SK-N-SH treated with all-trans-retinoic acid at 6 μM for 48 hours (cell line): ENCODE data around the gene IRS2.

Experiments used
- ARNTL ChIP-seq: fragments of 450-650 bp; formaldehyde crosslinking; IDR thresholded peaks from 2 replicates; pipeline ENCODE4 v1.5.0; 2020; ENCODE audit warnings: low read depth, mild to moderate bottlenecking, moderate library complexity, borderline replicate concordance
- ESRRG ChIP-seq: fragments of 250-450 bp; sonication (Bioruptor Pico); IDR thresholded peaks from 2 replicates; pipeline ENCODE4 v1.6.1; 2021; ENCODE audit warnings: mild to moderate bottlenecking
- GLIS3 ChIP-seq: fragments of 250-450 bp; sonication (Bioruptor Pico); IDR thresholded peaks from 2 replicates; pipeline ENCODE4 v1.5.0; 2020; ENCODE audit warnings: mild to moderate bottlenecking, moderate library complexity
- ISL1 ChIP-seq: fragments of 250-450 bp; sonication (Bioruptor Pico); IDR thresholded peaks from 2 replicates; pipeline ENCODE4 v2.1.2; 2022; ENCODE audit warnings: mild to moderate bottlenecking, moderate library complexity
- OSR1 ChIP-seq: fragments of 250-450 bp; sonication (Bioruptor Pico); IDR thresholded peaks from 2 replicates; pipeline ENCODE4 v1.8.0; 2022; ENCODE audit warnings: moderate library complexity, mild to moderate bottlenecking, inconsistent platforms
- PPARA ChIP-seq: fragments of 250-450 bp; sonication (Bioruptor Pico); IDR thresholded peaks from 2 replicates; pipeline ENCODE4 v1.5.0; 2020; ENCODE audit warnings: mild to moderate bottlenecking, borderline replicate concordance
- TOX ChIP-seq: fragments of 250-450 bp; sonication (Bioruptor Pico); IDR thresholded peaks from 2 replicates; pipeline ENCODE4 v1.8.0; 2021; ENCODE audit warnings: mild to moderate bottlenecking, moderate library complexity, borderline replicate concordance
- ZC3H10 ChIP-seq: fragments of 250-450 bp; sonication (Bioruptor Pico); IDR thresholded peaks from 2 replicates; pipeline ENCODE4 v1.5.1; 2021; ENCODE audit warnings: mild to moderate bottlenecking, moderate library complexity
- ZFP3 ChIP-seq: fragments of 250-450 bp; sonication (Bioruptor Pico); IDR thresholded peaks from 2 replicates; pipeline ENCODE4 v1.5.0; 2020; ENCODE audit warnings: mild to moderate bottlenecking, moderate library complexity
- ZFP30 ChIP-seq: fragments of 450-650 bp; formaldehyde crosslinking; IDR thresholded peaks from 2 replicates; pipeline ENCODE4 v1.5.0; 2022; ENCODE audit warnings: mild to moderate bottlenecking, moderate library complexity
- ZNF8 ChIP-seq: fragments of 450-650 bp; formaldehyde crosslinking; IDR thresholded peaks from 2 replicates; pipeline ENCODE4 v1.5.0; 2020; ENCODE audit warnings: mild to moderate bottlenecking, moderate library complexity
- TF ChIP-seq, protein P1 (sequence below): fragments of 250-450 bp; sonication (Bioruptor Pico); IDR thresholded peaks from 2 replicates; pipeline ENCODE4 v1.5.1; 2020; ENCODE audit warnings: low read depth, mild to moderate bottlenecking, moderate library complexity
- TF ChIP-seq, protein P2 (sequence below): fragments of 250-450 bp; sonication (Bioruptor Pico); IDR thresholded peaks from 2 replicates; pipeline ENCODE4 v1.5.1; 2021; ENCODE audit warnings: mild to moderate bottlenecking, moderate library complexity
- TF ChIP-seq, protein P3 (sequence below): fragments of 250-450 bp; sonication (Bioruptor Pico); IDR thresholded peaks from 2 replicates; pipeline ENCODE4 v1.5.0; 2020; ENCODE audit warnings: mild to moderate bottlenecking, moderate library complexity

DNA sequence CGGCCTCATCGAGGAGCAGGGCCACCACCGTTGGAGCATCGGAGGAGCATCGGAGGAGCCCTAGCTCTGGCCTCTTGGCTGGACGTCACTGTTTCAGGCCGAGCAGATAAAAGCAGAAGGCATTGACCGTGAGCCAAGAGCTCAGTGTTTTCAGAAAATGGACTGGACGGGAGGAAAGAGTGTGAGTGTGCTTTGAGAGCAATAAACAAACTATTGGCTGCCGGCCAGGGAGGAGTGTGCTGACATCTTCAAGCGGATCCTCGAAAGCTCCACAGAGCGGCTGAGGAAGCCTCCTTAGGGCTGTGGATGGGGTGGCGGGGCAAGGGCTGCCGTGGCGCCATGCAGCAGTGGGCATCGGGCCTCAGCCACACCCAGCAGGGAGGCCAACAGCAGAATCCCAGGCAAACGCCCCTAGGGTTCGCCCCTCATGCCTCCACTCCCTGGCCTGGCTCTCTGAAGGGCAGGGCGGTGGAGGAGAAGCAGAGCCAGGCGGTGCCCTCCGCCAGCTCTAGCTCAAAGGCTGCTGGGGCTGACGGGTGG is 41.8 kb downstream of the IRS2 start:
- TF ChIP-seq ZC3H10 (CRISPR knock-in tag) (no peak), ZFP3 (no peak), GLIS3 (CRISPR knock-in tag) (no peak), PPARA (CRISPR knock-in tag) (no peak), OSR1 (CRISPR knock-in tag) (no peak), TOX (CRISPR knock-in tag) (no peak), ARNTL (CRISPR knock-in tag) (no peak), ZFP30 (CRISPR knock-in tag) (no peak), ISL1 (CRISPR knock-in tag) (no peak), ESRRG (no peak), ZNF8 (no peak)
- TF ChIP-seq, protein P1, sequence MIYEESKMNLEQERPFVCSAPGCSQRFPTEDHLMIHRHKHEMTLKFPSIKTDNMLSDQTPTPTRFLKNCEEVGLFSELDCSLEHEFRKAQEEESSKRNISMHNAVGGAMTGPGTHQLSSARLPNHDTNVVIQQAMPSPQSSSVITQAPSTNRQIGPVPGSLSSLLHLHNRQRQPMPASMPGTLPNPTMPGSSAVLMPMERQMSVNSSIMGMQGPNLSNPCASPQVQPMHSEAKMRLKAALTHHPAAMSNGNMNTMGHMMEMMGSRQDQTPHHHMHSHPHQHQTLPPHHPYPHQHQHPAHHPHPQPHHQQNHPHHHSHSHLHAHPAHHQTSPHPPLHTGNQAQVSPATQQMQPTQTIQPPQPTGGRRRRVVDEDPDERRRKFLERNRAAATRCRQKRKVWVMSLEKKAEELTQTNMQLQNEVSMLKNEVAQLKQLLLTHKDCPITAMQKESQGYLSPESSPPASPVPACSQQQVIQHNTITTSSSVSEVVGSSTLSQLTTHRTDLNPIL (CRISPR knock-in tag) = no peak
- TF ChIP-seq, protein P2, sequence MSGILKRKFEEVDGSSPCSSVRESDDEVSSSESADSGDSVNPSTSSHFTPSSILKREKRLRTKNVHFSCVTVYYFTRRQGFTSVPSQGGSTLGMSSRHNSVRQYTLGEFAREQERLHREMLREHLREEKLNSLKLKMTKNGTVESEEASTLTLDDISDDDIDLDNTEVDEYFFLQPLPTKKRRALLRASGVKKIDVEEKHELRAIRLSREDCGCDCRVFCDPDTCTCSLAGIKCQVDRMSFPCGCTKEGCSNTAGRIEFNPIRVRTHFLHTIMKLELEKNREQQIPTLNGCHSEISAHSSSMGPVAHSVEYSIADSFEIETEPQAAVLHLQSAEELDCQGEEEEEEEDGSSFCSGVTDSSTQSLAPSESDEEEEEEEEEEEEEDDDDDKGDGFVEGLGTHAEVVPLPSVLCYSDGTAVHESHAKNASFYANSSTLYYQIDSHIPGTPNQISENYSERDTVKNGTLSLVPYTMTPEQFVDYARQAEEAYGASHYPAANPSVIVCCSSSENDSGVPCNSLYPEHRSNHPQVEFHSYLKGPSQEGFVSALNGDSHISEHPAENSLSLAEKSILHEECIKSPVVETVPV (CRISPR knock-in tag) = no peak
- TF ChIP-seq, protein P3, sequence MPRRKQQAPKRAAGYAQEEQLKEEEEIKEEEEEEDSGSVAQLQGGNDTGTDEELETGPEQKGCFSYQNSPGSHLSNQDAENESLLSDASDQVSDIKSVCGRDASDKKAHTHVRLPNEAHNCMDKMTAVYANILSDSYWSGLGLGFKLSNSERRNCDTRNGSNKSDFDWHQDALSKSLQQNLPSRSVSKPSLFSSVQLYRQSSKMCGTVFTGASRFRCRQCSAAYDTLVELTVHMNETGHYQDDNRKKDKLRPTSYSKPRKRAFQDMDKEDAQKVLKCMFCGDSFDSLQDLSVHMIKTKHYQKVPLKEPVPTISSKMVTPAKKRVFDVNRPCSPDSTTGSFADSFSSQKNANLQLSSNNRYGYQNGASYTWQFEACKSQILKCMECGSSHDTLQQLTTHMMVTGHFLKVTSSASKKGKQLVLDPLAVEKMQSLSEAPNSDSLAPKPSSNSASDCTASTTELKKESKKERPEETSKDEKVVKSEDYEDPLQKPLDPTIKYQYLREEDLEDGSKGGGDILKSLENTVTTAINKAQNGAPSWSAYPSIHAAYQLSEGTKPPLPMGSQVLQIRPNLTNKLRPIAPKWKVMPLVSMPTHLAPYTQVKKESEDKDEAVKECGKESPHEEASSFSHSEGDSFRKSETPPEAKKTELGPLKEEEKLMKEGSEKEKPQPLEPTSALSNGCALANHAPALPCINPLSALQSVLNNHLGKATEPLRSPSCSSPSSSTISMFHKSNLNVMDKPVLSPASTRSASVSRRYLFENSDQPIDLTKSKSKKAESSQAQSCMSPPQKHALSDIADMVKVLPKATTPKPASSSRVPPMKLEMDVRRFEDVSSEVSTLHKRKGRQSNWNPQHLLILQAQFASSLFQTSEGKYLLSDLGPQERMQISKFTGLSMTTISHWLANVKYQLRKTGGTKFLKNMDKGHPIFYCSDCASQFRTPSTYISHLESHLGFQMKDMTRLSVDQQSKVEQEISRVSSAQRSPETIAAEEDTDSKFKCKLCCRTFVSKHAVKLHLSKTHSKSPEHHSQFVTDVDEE (CRISPR knock-in tag) = no peak
